IMR-90 (cell line): ENCODE measurements around the gene KIF5C. TPM values are rescaled to one million over a fixed set of nuclear protein-coding genes. Genes with fewer than 3 reads are reported as not detected.

ENCODE experiments used
- ATAC-seq: fragments of 200-7000 bp; cut with Tn5 transposase; 2 replicates; pipeline ENCODE4 v1.9.1; 2020; ENCODE audit warnings: low read depth, mild to moderate bottlenecking, moderate library complexity
- BruUV-seq: library from RNA; stranded (reverse); fragments of 400-500 nt; replicated peaks from 2 replicates; lab custom pipeline; 2021; lab: Mats Ljungman, UMichigan
- CTCF ChIA-PET: fragments of 300-600 bp; formaldehyde crosslinking; extraction: SDS; loops from one replicate; lab custom pipeline; 2021; ENCODE audit warnings: antibody characterized with exemption; lab: Yijun Ruan, JAX
- POLR2A ChIA-PET: fragments of 300-600 bp; sonication (Branson Sonifier 250); formaldehyde crosslinking; loops from one replicate; lab custom pipeline; 2022; ENCODE audit warnings: antibody characterized with exemption; ENCODE audit not compliant: unreplicated experiment; lab: Charles Lee
- DNase-seq: peaks from one replicate; pipeline ENCODE4 v3.0.0; 2013
- H2AFZ ChIP-seq: replicated peaks from 2 replicates; pipeline ENCODE3; 2013; ENCODE audit warnings: low read length, mild to moderate bottlenecking; ENCODE audit not compliant: poor library complexity
- H2AK5ac ChIP-seq: 2 replicates; pipeline ENCODE4 v1.6.1; 2013; ENCODE audit warnings: low read depth, low read length, inconsistent platforms
- H2AK9ac ChIP-seq: replicated peaks from 2 replicates; pipeline ENCODE3; 2013; ENCODE audit warnings: mild to moderate bottlenecking, low read depth, low read length, moderate library complexity; ENCODE audit not compliant: poor library complexity
- H2BK120ac ChIP-seq: 2 replicates; pipeline ENCODE4 v1.6.1; 2013; ENCODE audit warnings: low read depth, low read length, inconsistent platforms
- H2BK15ac ChIP-seq: 3 replicates; pipeline ENCODE4 v1.6.1; 2013; ENCODE audit warnings: low read depth, low read length, inconsistent platforms
- H2BK20ac ChIP-seq: 2 replicates; pipeline ENCODE4 v1.6.1; 2013; ENCODE audit warnings: low read depth, mild to moderate bottlenecking, inconsistent platforms, low read length, moderate library complexity
- H2BK5ac ChIP-seq: 2 replicates; pipeline ENCODE4 v1.6.1; 2013; ENCODE audit warnings: mild to moderate bottlenecking, low read depth, low read length, inconsistent platforms; ENCODE audit not compliant: poor library complexity, severe bottlenecking
- H3K14ac ChIP-seq: replicated peaks from 2 replicates; pipeline ENCODE4 v1.6.1; 2013; ENCODE audit warnings: low read depth, low read length, inconsistent platforms
- H3K18ac ChIP-seq: 2 replicates; pipeline ENCODE4 v1.6.1; 2013; ENCODE audit warnings: low read depth, low read length, control low read depth
- H3K23ac ChIP-seq: 2 replicates; pipeline ENCODE4 v1.6.1; 2013; ENCODE audit warnings: low read depth, low read length, inconsistent platforms
- H3K27ac ChIP-seq: 2 replicates; pipeline ENCODE4 v1.5.1; 2013; ENCODE audit warnings: mild to moderate bottlenecking, control low read depth, low read length; ENCODE audit not compliant: insufficient read depth
- H3K27me3 ChIP-seq: 2 replicates; pipeline ENCODE4 v1.6.1; 2013; ENCODE audit warnings: low read length; ENCODE audit not compliant: control insufficient read depth, insufficient read depth
- H3K36me3 ChIP-seq: 2 replicates; pipeline ENCODE4 v1.6.1; 2013; ENCODE audit warnings: low read length, mixed read lengths; ENCODE audit not compliant: control insufficient read depth, insufficient read depth
- H3K4ac ChIP-seq: 2 replicates; pipeline ENCODE4 v1.6.1; 2013; ENCODE audit warnings: low read depth, low read length, inconsistent platforms
- H3K4me1 ChIP-seq: 2 replicates; pipeline ENCODE4 v1.6.1; 2013; ENCODE audit warnings: low read length, mixed read lengths; ENCODE audit not compliant: control insufficient read depth, insufficient read depth
- H3K4me2 ChIP-seq: 2 replicates; pipeline ENCODE4 v1.6.1; 2013; ENCODE audit warnings: low read depth, mild to moderate bottlenecking, control low read depth, low read length, moderate library complexity
- H3K4me3 ChIP-seq: 2 replicates; pipeline ENCODE4 v1.5.1; 2013; ENCODE audit warnings: low read depth, mild to moderate bottlenecking, control low read depth, low read length, moderate library complexity; ENCODE audit not compliant: insufficient read depth
- H3K56ac ChIP-seq: 2 replicates; pipeline ENCODE4 v1.6.1; 2013; ENCODE audit warnings: low read length, inconsistent platforms; ENCODE audit not compliant: insufficient read depth; ENCODE audit errors: extremely low read depth
- H3K79me1 ChIP-seq, 2 experiments: 2 replicates each; pipeline ENCODE4 v1.6.1; 2013; ENCODE audit warnings: low read length in 2 of 2, inconsistent platforms in 1 of 2, low read depth in 1 of 2
- H3K9ac ChIP-seq: 2 replicates; pipeline ENCODE4 v1.6.1; 2013; ENCODE audit warnings: low read depth, low read length, control low read depth
- H3K9me1 ChIP-seq: 2 replicates; pipeline ENCODE4 v1.6.1; 2013; ENCODE audit warnings: low read length, inconsistent platforms; ENCODE audit not compliant: insufficient read depth
- H3K9me3 ChIP-seq: 2 replicates; pipeline ENCODE4 v1.6.1; 2013; ENCODE audit warnings: low read length; ENCODE audit not compliant: control insufficient read depth, insufficient read depth
- H4K20me1 ChIP-seq: 2 replicates; pipeline ENCODE4 v1.6.1; 2013; ENCODE audit warnings: low read length, inconsistent platforms; ENCODE audit not compliant: insufficient read depth
- H4K5ac ChIP-seq: 2 replicates; pipeline ENCODE4 v1.6.1; 2013; ENCODE audit warnings: mild to moderate bottlenecking, low read depth, low read length, control low read depth
- H4K8ac ChIP-seq, 2 experiments: 2 replicates each; pipeline ENCODE4 v1.6.1; 2013; ENCODE audit warnings: low read depth in 2 of 2, low read length in 2 of 2, control low read depth in 1 of 2, inconsistent platforms in 1 of 2
- H4K91ac ChIP-seq: 2 replicates; pipeline ENCODE4 v1.6.1; 2013; ENCODE audit warnings: low read depth, low read length, inconsistent platforms; ENCODE audit not compliant: insufficient read depth
- BHLHE40 ChIP-seq: fragments of 150-350 bp; IDR thresholded peaks from 2 replicates; pipeline ENCODE4 v1.6.1; 2016; ENCODE audit warnings: mild to moderate bottlenecking, low read depth, low read length
- CEBPB ChIP-seq: IDR thresholded peaks from 2 replicates; pipeline ENCODE4 v1.6.1; 2012; ENCODE audit warnings: low read depth, low read length, improper control_type of control experiment
- CHD1 ChIP-seq: IDR thresholded peaks from 2 replicates; pipeline ENCODE4 v1.6.1; 2012; ENCODE audit warnings: low read depth, low read length, improper control_type of control experiment
- FOS ChIP-seq: fragments of 150-350 bp; IDR thresholded peaks from 2 replicates; pipeline ENCODE4 v1.6.1; 2016; ENCODE audit warnings: low read depth, low read length
- MAFK ChIP-seq: IDR thresholded peaks from 2 replicates; pipeline ENCODE4 v1.6.1; 2012; ENCODE audit warnings: low read depth, low read length, improper control_type of control experiment
- MAZ ChIP-seq: IDR thresholded peaks from 2 replicates; pipeline ENCODE4 v1.6.1; 2012; ENCODE audit warnings: low read depth, mild to moderate bottlenecking, low read length, improper control_type of control experiment, moderate library complexity, borderline replicate concordance
- MXI1 ChIP-seq: IDR thresholded peaks from 2 replicates; pipeline ENCODE4 v1.6.1; 2012; ENCODE audit warnings: low read depth, mild to moderate bottlenecking, low read length, moderate library complexity, borderline replicate concordance
- NFE2L2 ChIP-seq: fragments of 150-350 bp; IDR thresholded peaks from 2 replicates; pipeline ENCODE4 v1.6.1; 2016; ENCODE audit warnings: low read depth, mild to moderate bottlenecking, low read length
- POLR2A ChIP-seq: IDR thresholded peaks from 2 replicates; pipeline ENCODE4 v1.6.1; 2012; ENCODE audit warnings: mild to moderate bottlenecking, low read depth, low read length
- RAD21 ChIP-seq: IDR thresholded peaks from 2 replicates; pipeline ENCODE4 v1.6.1; 2012; ENCODE audit warnings: low read length, improper control_type of control experiment
- RCOR1 ChIP-seq: IDR thresholded peaks from 2 replicates; pipeline ENCODE4 v1.6.1; 2012; ENCODE audit warnings: mild to moderate bottlenecking, low read length, improper control_type of control experiment; ENCODE audit not compliant: insufficient replicate concordance
- RFX5 ChIP-seq: IDR thresholded peaks from 2 replicates; pipeline ENCODE4 v1.8.0; 2012; ENCODE audit warnings: low read depth, mild to moderate bottlenecking, low read length, moderate library complexity
- SMC3 ChIP-seq: fragments of 150-350 bp; IDR thresholded peaks from 2 replicates; pipeline ENCODE4 v1.6.1; 2016; ENCODE audit warnings: low read depth, mild to moderate bottlenecking, antibody characterized with exemption, low read length, moderate library complexity
- WGBS, 2 experiments: methylation state at CpG; one replicate each; pipeline versions ENCODE4 v1.1.5 to v1.1.7; 2013; ENCODE audit warnings: missing lambda C conversion rate in 2 of 2; ENCODE audit not compliant: insufficient read length in 1 of 2; ENCODE audit errors: extremely low coverage in 2 of 2; 5-methylcytosine and 5-hydroxymethylcytosine counted together
- dilution Hi-C: fragments of 300-500 bp; cut with HindIII; formaldehyde crosslinking; loops from one replicate; pipeline ENCODE4 v1.14.3; 2018; ENCODE audit warnings: low sequenced_read_pairs; ENCODE audit not compliant: unreplicated experiment
- in situ Hi-C: fragments of 300-500 bp; cut with MboI; formaldehyde crosslinking; loops from 3 replicates; pipeline ENCODE4 v1.14.3; 2019; ENCODE audit warnings: low sequenced_read_pairs, inconsistent platforms, mixed read lengths
- intact Hi-C: fragments of 100-400 bp; cut with micrococcal nuclease; formaldehyde crosslinking; loops from 2 replicates; pipeline ENCODE4 v1.10.0; 2022
- polyA plus RNA-seq, 3 experiments: library from polyadenylated mRNA; depleted of rRNA; stranded (reverse); fragments of >200 nt; gene quantifications; 2 replicates each; pipeline ENCODE4 v1.2.3, GENCODE V29; 2012; ENCODE audit warnings: low replicate concordance in 1 of 3
- total RNA-seq: library from RNA; depleted of rRNA; stranded (reverse); fragments of >200 nt; gene quantifications from 2 replicates; pipeline ENCODE4 v1.2.3, GENCODE V29; 2012
- TF ChIP-seq, protein P1 (sequence below): conservative IDR thresholded peaks from 2 replicates; pipeline ENCODE4 v1.5.1; 2012; ENCODE audit warnings: mild to moderate bottlenecking, low read depth, low read length, improper control_type of control experiment
- TF ChIP-seq, protein P2 (sequence below): fragments of 150-350 bp; IDR thresholded peaks from 2 replicates; pipeline ENCODE4 v1.6.1; 2016; ENCODE audit warnings: low read depth, mild to moderate bottlenecking, low read length, moderate library complexity, borderline replicate concordance
- TF ChIP-seq, protein P3 (sequence below): fragments of 150-350 bp; IDR thresholded peaks from 2 replicates; pipeline ENCODE4 v1.6.1; 2017; ENCODE audit warnings: mild to moderate bottlenecking, antibody characterized with exemption, low read length, low read depth

Gene KIF5C
- total and polyA plus RNA-seq, 2 of the 4 experiments (the other 2 are of a cell fraction): 0.10 to 0.18 TPM

- Histone ChIP-seq H3K27me3 (no peaks in the 10 kb centered on the region), H2BK5ac (no peak overlapping the region), H3K23ac (no peak overlapping the region), H3K56ac (no peak overlapping the region), H2AFZ (no peak overlapping the region), H4K91ac (peak overlapping the region; percentile 55; the same call in 1 of the 2 replicates), H3K9me3 (no peaks in the 10 kb centered on the region), H3K4me1 (peaks cover 3% of the 10 kb centered on the region), H2BK15ac (no peak overlapping the region), H3K36me3 (no peaks in the 10 kb centered on the region), H3K14ac (no peak overlapping the region), H3K18ac (no peak overlapping the region; the same call in 1 of the 2 replicates), H3K4ac (peak overlapping the region; percentile 33; the same call in 1 of the 2 replicates), H2AK9ac (no peak overlapping the region), H4K20me1 (no peaks in the 10 kb centered on the region), H3K9ac (no peak overlapping the region), H3K9me1 (peaks cover 4% of the 10 kb centered on the region; the same call in 1 of the 2 replicates), H4K5ac (no peak overlapping the region), H4K8ac (no peak overlapping the region), H3K4me2 (no peak overlapping the region), H2BK20ac (peak overlapping the region; percentile 64; the same call in 1 of the 2 replicates), H2BK120ac (peak overlapping the region; percentile 44; the same call in 1 of the 2 replicates), H3K79me1 (no peaks in the 10 kb centered on the region), H3K27ac (no peak overlapping the region), H3K4me3 (no peak overlapping the region), H2AK5ac (no peak overlapping the region; the same call in 1 of the 2 replicates)
- dilution Hi-C loops (no loop called here), intact Hi-C loops (loop anchor here (5.0 kb wide), 1 partner anchor 828 kb away; no protein-coding TSS in a partner anchor), in situ Hi-C loops (no loop called here)
- ATAC-seq (no peak), DNase-seq (no peak)
- ChIA-PET CTCF (no interaction called here), POLR2A (no interaction called here)
- TF ChIP-seq, protein P1, sequence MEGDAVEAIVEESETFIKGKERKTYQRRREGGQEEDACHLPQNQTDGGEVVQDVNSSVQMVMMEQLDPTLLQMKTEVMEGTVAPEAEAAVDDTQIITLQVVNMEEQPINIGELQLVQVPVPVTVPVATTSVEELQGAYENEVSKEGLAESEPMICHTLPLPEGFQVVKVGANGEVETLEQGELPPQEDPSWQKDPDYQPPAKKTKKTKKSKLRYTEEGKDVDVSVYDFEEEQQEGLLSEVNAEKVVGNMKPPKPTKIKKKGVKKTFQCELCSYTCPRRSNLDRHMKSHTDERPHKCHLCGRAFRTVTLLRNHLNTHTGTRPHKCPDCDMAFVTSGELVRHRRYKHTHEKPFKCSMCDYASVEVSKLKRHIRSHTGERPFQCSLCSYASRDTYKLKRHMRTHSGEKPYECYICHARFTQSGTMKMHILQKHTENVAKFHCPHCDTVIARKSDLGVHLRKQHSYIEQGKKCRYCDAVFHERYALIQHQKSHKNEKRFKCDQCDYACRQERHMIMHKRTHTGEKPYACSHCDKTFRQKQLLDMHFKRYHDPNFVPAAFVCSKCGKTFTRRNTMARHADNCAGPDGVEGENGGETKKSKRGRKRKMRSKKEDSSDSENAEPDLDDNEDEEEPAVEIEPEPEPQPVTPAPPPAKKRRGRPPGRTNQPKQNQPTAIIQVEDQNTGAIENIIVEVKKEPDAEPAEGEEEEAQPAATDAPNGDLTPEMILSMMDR: no peak
- TF ChIP-seq MXI1: no peak
- TF ChIP-seq CHD1: no peak
- no peak for TF ChIP-seq FOS
- no peak for TF ChIP-seq RCOR1
- no peak for TF ChIP-seq CEBPB
- TF ChIP-seq, protein P2, sequence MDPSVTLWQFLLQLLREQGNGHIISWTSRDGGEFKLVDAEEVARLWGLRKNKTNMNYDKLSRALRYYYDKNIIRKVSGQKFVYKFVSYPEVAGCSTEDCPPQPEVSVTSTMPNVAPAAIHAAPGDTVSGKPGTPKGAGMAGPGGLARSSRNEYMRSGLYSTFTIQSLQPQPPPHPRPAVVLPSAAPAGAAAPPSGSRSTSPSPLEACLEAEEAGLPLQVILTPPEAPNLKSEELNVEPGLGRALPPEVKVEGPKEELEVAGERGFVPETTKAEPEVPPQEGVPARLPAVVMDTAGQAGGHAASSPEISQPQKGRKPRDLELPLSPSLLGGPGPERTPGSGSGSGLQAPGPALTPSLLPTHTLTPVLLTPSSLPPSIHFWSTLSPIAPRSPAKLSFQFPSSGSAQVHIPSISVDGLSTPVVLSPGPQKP: no peak
- no peak for TF ChIP-seq SMC3
- TF ChIP-seq, protein P3, sequence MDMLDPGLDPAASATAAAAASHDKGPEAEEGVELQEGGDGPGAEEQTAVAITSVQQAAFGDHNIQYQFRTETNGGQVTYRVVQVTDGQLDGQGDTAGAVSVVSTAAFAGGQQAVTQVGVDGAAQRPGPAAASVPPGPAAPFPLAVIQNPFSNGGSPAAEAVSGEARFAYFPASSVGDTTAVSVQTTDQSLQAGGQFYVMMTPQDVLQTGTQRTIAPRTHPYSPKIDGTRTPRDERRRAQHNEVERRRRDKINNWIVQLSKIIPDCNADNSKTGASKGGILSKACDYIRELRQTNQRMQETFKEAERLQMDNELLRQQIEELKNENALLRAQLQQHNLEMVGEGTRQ: no peak
- TF ChIP-seq MAZ: no peak
- no peak for TF ChIP-seq BHLHE40
- no peak for TF ChIP-seq MAFK
- no peak for TF ChIP-seq RAD21
- no peak for TF ChIP-seq POLR2A
- no peak for TF ChIP-seq NFE2L2
- TF ChIP-seq RFX5: no peak
- no TSS peak for BruUV-seq
- no CpG with 5 or more reads among the region's 1 CpG for WGBS, 2 experiments
Observed at GRCh38 chr2:149059822-149060221, 184.8 kb downstream of the KIF5C start.
